Gastroesophageal sphincter (tissue), 4 donors: ENCODE measurements around the gene IL16. TPM values are rescaled to one million over a fixed set of nuclear protein-coding genes. Genes with fewer than 3 reads are reported as not detected.

ENCODE experiments used
- ATAC-seq: fragments of 150-250 bp; one replicate; pipeline ENCODE4 v1.9.1; 2016; ENCODE audit warnings: mild to moderate bottlenecking, moderate library complexity
- H3K27ac ChIP-seq, 4 donors: fragments of 200-600 bp; sonication (generic) in 3 of 4; 1 replicate in 3 of 4; 2 replicates in 1 of 4; pipeline ENCODE4 v1.5.1; 2016 to 2019
- H3K27me3 ChIP-seq: fragments of 200-600 bp; sonication (generic); one replicate; pipeline ENCODE4 v1.5.1; 2019
- H3K36me3 ChIP-seq, 2 donors: fragments of 200-600 bp; sonication (generic); one replicate each; pipeline ENCODE4 v1.5.1; 2019; ENCODE audit warnings: control low read depth in 1 of 2
- H3K4me1 ChIP-seq, 3 donors: fragments of 200-600 bp; sonication (generic); 1 replicate in 2 of 3; 2 replicates in 1 of 3; pipeline ENCODE4 v1.5.1; 2016 to 2019; ENCODE audit warnings: control low read depth in 2 of 3
- H3K4me3 ChIP-seq, 2 donors: fragments of 200-600 bp; sonication (generic); one replicate each; pipeline ENCODE4 v1.5.1; 2019; ENCODE audit warnings: mild to moderate bottlenecking in 1 of 2, moderate library complexity in 1 of 2
- H3K9me3 ChIP-seq, 3 donors: fragments of 200-600 bp; sonication (generic); one replicate each; pipeline ENCODE4 v1.5.1; 2017 to 2019; ENCODE audit warnings: control low read depth in 2 of 3
- CTCF ChIP-seq, 4 experiments: fragments of 200-600 bp in 2 of 4; fragments of 450-650 bp in 2 of 4; sonication (generic) in 1 of 4; IDR thresholded peaks; one replicate each; pipeline ENCODE4 v1.5.1; 2017 to 2019; ENCODE audit warnings: antibody characterized with exemption in 4 of 4, mild to moderate bottlenecking in 2 of 4, moderate library complexity in 2 of 4
- EP300 ChIP-seq: sonication (generic); formaldehyde crosslinking; IDR thresholded peaks from one replicate; pipeline ENCODE4 v1.6.1; 2017; ENCODE audit warnings: antibody characterized with exemption, mild to moderate bottlenecking
- POLR2A ChIP-seq, 2 donors: fragments of 450-650 bp; IDR thresholded peaks; one replicate each; pipeline ENCODE4 v1.6.1; 2017; ENCODE audit warnings: antibody characterized with exemption in 2 of 2, mild to moderate bottlenecking in 2 of 2, moderate library complexity in 1 of 2
- POLR2AphosphoS5 ChIP-seq: sonication (generic); formaldehyde crosslinking; IDR thresholded peaks from one replicate; pipeline ENCODE4 v1.6.1; 2017; ENCODE audit warnings: antibody characterized with exemption
- WGBS, 2 donors: methylation state at CpG; one replicate each; pipeline ENCODE4 v1.1.5; 2018; ENCODE audit warnings: low coverage in 1 of 2; 5-methylcytosine and 5-hydroxymethylcytosine counted together
- total RNA-seq, 4 donors: library from RNA; depleted of rRNA; stranded (reverse); fragments of >200 nt; gene quantifications; one replicate each; pipeline ENCODE4 v1.1.0, GENCODE V29; 2016

IL16 gene
- total RNA-seq, 4 donors from 2014 or later, result 15.0 to 35.2 (median 23.6) TPM

GRCh38 chr15:81301385-81301784 is 104.7 kb downstream of the IL16 start:
- 84 to 97% methylated on average over 4 of the region's 4 CpGs for WGBS, 2 donors
- H3K4me3 ChIP-seq, result no peak overlapping the region
- H3K4me1 ChIP-seq, result peaks cover 0 to 10% (median 3%) of the 10 kb centered on the region in 3 donors
- H3K27ac ChIP-seq, result no peak overlapping the region
- H3K9me3 ChIP-seq, result no peaks in the 10 kb centered on the region
- ATAC-seq, result no peak
- peaks cover 0 to 67% of the 10 kb centered on the region in 2 donors for H3K36me3 ChIP-seq
- no peaks in the 10 kb centered on the region for H3K27me3 ChIP-seq
- TF ChIP-seq POLR2A (IDR thresholded peaks at IDR 0.05) (no peak), EP300 (no peak), POLR2AphosphoS5 (no peak), CTCF (IDR thresholded peaks at IDR 0.05) (no peak)

GRCh38 chr15:81301815-81302399 is 105.2 kb downstream of the IL16 start:
- Histone ChIP-seq H3K9me3 (no peaks in the 10 kb centered on the region), H3K27ac (peak overlapping the region in 2 of 4 donors; percentile 34 to 35)

GRCh38 chr15:81302701-81303109 is 106.0 kb downstream of the IL16 start:
- Histone ChIP-seq H3K27ac (peak overlapping the region in 1 of 4 donors; percentile 51), H3K36me3 (peaks cover 0 to 79% of the 10 kb centered on the region in 2 donors), H3K4me3 (no peak overlapping the region), H3K27me3 (no peaks in the 10 kb centered on the region), H3K9me3 (no peaks in the 10 kb centered on the region), H3K4me1 (peaks cover 0 to 8% (median 0%) of the 10 kb centered on the region in 3 donors)
- 63 to 80% methylated on average over 3 of the region's 6 CpGs for WGBS, 2 donors
- no peak for TF ChIP-seq EP300
- TF ChIP-seq POLR2AphosphoS5, result no peak
- no peak for TF ChIP-seq POLR2A (IDR thresholded peaks at IDR 0.05)
- TF ChIP-seq CTCF (IDR thresholded peaks at IDR 0.05), result no peak
- ATAC-seq, result no peak

More at GRCh38 chr15:81301815-81302399, 105.2 kb downstream of the IL16 start:
- TF ChIP-seq EP300 (no peak), POLR2AphosphoS5 (no peak), CTCF (IDR thresholded peaks at IDR 0.05) (no peak), POLR2A (IDR thresholded peaks at IDR 0.05) (no peak)
- Histone ChIP-seq H3K4me3 (no peak overlapping the region), H3K27me3 (no peaks in the 10 kb centered on the region), H3K36me3 (peaks cover 0 to 71% of the 10 kb centered on the region in 2 donors), H3K4me1 (peaks cover 0 to 8% (median under 1%) of the 10 kb centered on the region in 3 donors)
- ATAC-seq, result peak; percentile 52
- WGBS, 2 donors, result 60 to 75% methylated on average over 1 to 2 of the region's 5 CpGs

GRCh38 chr15:81303244-81304225 is 106.9 kb downstream of the IL16 start:
- TF ChIP-seq CTCF (IDR thresholded peaks at IDR 0.05) (no peak), EP300 (no peak), POLR2A (IDR thresholded peaks at IDR 0.05) (no peak), POLR2AphosphoS5 (no peak)
- Histone ChIP-seq H3K4me1 (peaks cover 0 to 8% (median 0%) of the 10 kb centered on the region in 3 donors), H3K36me3 (peaks cover 0 to 80% of the 10 kb centered on the region in 2 donors), H3K27ac (peak overlapping the region in 3 of 4 donors; percentile 30 to 51 (median 32)), H3K4me3 (no peak overlapping the region), H3K9me3 (no peaks in the 10 kb centered on the region), H3K27me3 (no peaks in the 10 kb centered on the region)
- ATAC-seq, result no peak
- 80 to 82% methylated on average over 4 to 5 of the region's 9 CpGs for WGBS, 2 donors
